Renal pelvis (tissue), 4 donors: Measurements from ENCODE around the gene GCG. TPM values are rescaled to one million over a fixed set of nuclear protein-coding genes. Genes with fewer than 3 reads are reported as not detected.

Experiments used
- DNase-seq: peaks from one replicate; pipeline ENCODE4 v3.0.0-alpha.2; 2013
- polyA plus RNA-seq, 3 donors: library from polyadenylated mRNA; unstranded; fragments of 120-200 nt; gene quantifications; one replicate each; pipeline ENCODE4 v1.2.1, GENCODE V29; 2013; ENCODE audit not compliant: insufficient read length in 3 of 3

GCG gene
- polyA plus RNA-seq, 3 donors, result not detected

- DNase-seq, result no peak
Measured at GRCh38 chr2:162149940-162150339, 2.1 kb downstream of the GCG start.

- DNase-seq, result no peak
Measured at GRCh38 chr2:162149466-162149865, 2.6 kb downstream of the GCG start.

- no peak for DNase-seq
Measured at GRCh38 chr2:162148956-162149355, 3.1 kb downstream of the GCG start.

GRCh38 chr2:162143969-162144368, 8.1 kb downstream of the GCG start:
- DNase-seq, result no peak

- DNase-seq, result no peak
Measured at GRCh38 chr2:162138310-162138709, 13.7 kb downstream of the GCG start.

- no peak for DNase-seq
Measured at GRCh38 chr2:162127422-162127821, 24.6 kb downstream of the GCG start.

- DNase-seq, result no peak
Measured at GRCh38 chr2:162126527-162126926, 25.5 kb downstream of the GCG start.

GRCh38 chr2:162126111-162126519, 25.9 kb downstream of the GCG start:
- peak; percentile 14 for DNase-seq

GRCh38 chr2:162125138-162125537, 26.9 kb downstream of the GCG start:
- no peak for DNase-seq

- peak; percentile 49 for DNase-seq
Measured at GRCh38 chr2:162123806-162124758, 28.0 kb downstream of the GCG start.

- DNase-seq, result no peak
Measured at GRCh38 chr2:162118166-162119031, 33.6 kb downstream of the GCG start.

- no peak for DNase-seq
Measured at GRCh38 chr2:162116352-162116751, 35.7 kb downstream of the GCG start.

GRCh38 chr2:162115076-162115475, 37.0 kb downstream of the GCG start:
- no peak for DNase-seq

GRCh38 chr2:162114271-162114670, 37.8 kb downstream of the GCG start:
- DNase-seq, result peak; percentile 35

GRCh38 chr2:162113776-162114168, 38.3 kb downstream of the GCG start:
- DNase-seq, result no peak

GRCh38 chr2:162113088-162113775, 38.8 kb downstream of the GCG start:
- no peak for DNase-seq

- no peak for DNase-seq
Measured at GRCh38 chr2:162111958-162112850, 39.8 kb downstream of the GCG start.

- no peak for DNase-seq
Measured at GRCh38 chr2:162107361-162107901, 44.6 kb downstream of the GCG start.

GRCh38 chr2:162106746-162107145, 45.3 kb downstream of the GCG start:
- no peak for DNase-seq

- DNase-seq, result no peak
Measured at GRCh38 chr2:162106146-162106551, 45.9 kb downstream of the GCG start.
